Measurements from ENCODE around the gene SORCS2.

DNA sequence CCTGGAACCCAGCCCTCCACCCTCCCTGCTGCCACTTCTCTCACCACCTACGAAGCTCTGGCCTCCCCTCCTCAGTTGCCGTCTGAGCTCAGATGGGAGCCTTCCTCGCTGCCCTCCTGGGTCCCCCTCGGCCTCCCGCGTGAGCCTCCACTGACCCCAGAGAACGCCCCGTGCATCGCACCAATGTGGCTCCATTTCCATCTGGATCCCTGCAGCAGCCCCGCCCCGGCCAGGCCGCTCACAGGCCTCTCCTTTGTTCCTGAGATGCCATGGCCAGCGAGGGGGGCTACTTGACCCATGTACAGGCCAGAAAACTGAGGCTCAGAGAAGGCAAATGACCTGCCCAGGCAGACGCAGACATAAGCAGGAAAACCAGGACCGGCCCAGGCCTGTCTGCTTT, 484.7 kb downstream of the SORCS2 start:
- TF ChIP-seq, protein P1, sequence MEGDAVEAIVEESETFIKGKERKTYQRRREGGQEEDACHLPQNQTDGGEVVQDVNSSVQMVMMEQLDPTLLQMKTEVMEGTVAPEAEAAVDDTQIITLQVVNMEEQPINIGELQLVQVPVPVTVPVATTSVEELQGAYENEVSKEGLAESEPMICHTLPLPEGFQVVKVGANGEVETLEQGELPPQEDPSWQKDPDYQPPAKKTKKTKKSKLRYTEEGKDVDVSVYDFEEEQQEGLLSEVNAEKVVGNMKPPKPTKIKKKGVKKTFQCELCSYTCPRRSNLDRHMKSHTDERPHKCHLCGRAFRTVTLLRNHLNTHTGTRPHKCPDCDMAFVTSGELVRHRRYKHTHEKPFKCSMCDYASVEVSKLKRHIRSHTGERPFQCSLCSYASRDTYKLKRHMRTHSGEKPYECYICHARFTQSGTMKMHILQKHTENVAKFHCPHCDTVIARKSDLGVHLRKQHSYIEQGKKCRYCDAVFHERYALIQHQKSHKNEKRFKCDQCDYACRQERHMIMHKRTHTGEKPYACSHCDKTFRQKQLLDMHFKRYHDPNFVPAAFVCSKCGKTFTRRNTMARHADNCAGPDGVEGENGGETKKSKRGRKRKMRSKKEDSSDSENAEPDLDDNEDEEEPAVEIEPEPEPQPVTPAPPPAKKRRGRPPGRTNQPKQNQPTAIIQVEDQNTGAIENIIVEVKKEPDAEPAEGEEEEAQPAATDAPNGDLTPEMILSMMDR (optimal IDR thresholded peaks at IDR 0.05 in 1 of 3, IDR thresholded peaks at IDR 0.05 in 1 of 3, conservative IDR thresholded peaks at IDR 0.05 in 1 of 3; ENCODE audit: extremely low read depth in 1 of 3, insufficient read depth in 2 of 3, low read length in 3 of 3) = no peak
- no peak for TF ChIP-seq EZH2 (IDR thresholded peaks at IDR 0.05; ENCODE audit: low read length)

Data from keratinocyte (primary cell).